Stimulated activated naive CD4-positive, alpha-beta T cell treated with Interleukin-2 at 50 U/mL for 16 hours (primary cell): ENCODE measurements around the gene EP300.

Experiments used
- DNase-seq: peaks from one replicate; lab custom pipeline; 2025; lab: John Stamatoyannopoulos, UW

The EP300 gene

GRCh38 chr22:41206719-41207118, 114.3 kb downstream of the EP300 start:
- DNase-seq = no peak

GRCh38 chr22:41215409-41215808, 123.0 kb downstream of the EP300 start:
- no peak for DNase-seq

GRCh38 chr22:41215926-41216325, 123.5 kb downstream of the EP300 start:
- no peak for DNase-seq

- DNase-seq = no peak
Observed at GRCh38 chr22:41216984-41217383, 124.6 kb downstream of the EP300 start.

- peak; percentile 27 for DNase-seq
Observed at GRCh38 chr22:41217553-41218157, 125.3 kb downstream of the EP300 start.

- DNase-seq = no peak
Observed at GRCh38 chr22:41222846-41223507, 130.6 kb downstream of the EP300 start.

- DNase-seq = no peak
Observed at GRCh38 chr22:41223535-41223934, 131.1 kb downstream of the EP300 start.

GRCh38 chr22:41226723-41227655, 134.6 kb downstream of the EP300 start:
- DNase-seq = no peak

GRCh38 chr22:41229215-41229614, 136.8 kb downstream of the EP300 start:
- DNase-seq = no peak
